Measurements from ENCODE around the gene MKLN1. TPM values are rescaled to one million over a fixed set of nuclear protein-coding genes. Genes with fewer than 3 reads are reported as not detected.
"Not testable (repeated sequence)": the region's sequence is repeated elsewhere in the genome, so short reads cannot be mapped to it uniquely, and the experiment has no call there.

Gene MKLN1
- total RNA-seq, 1 donor from 2014 or later: 32.9 TPM

GRCh38 chr7:131502810-131503508 lies 175.3 kb downstream of the MKLN1 start:
- Histone ChIP-seq H3K27me3 (ENCODE audit: control insufficient read depth in 3 of 3, insufficient read depth in 3 of 3, low read length in 3 of 3) (no peaks in the 10 kb centered on the region), H3K4me1 (ENCODE audit: control insufficient read depth in 3 of 3, insufficient read depth in 3 of 3, low read length in 3 of 3) (peaks cover 23 to 29% (median 26%) of the 10 kb centered on the region in 3 donors), H3K9ac (ENCODE audit: low read depth in 1 of 3, low read length in 3 of 3) (peak overlapping the region in 1 of 3 donors; percentile 54), H3K9me3 (ENCODE audit: control insufficient read depth in 3 of 3, low read length in 3 of 3) (no peaks in the 10 kb centered on the region), H3K36me3 (ENCODE audit: control insufficient read depth in 3 of 3, insufficient read depth in 3 of 3, low read length in 3 of 3) (no peaks in the 10 kb centered on the region), H3K4me3 (ENCODE audit: low read length in 3 of 3) (peak overlapping the region in 2 of 3 donors; percentile 26 to 45), H3K27ac (ENCODE audit: low read depth, low read length) (peak overlapping the region; percentile 42)

GRCh38 chr7:131503639-131504038 lies 176.0 kb downstream of the MKLN1 start:
- Histone ChIP-seq H3K9me3 (ENCODE audit: control insufficient read depth in 3 of 3, low read length in 3 of 3) (no peaks in the 10 kb centered on the region), H3K4me1 (ENCODE audit: control insufficient read depth in 3 of 3, insufficient read depth in 3 of 3, low read length in 3 of 3) (peaks cover 26 to 33% (median 30%) of the 10 kb centered on the region in 3 donors), H3K27ac (ENCODE audit: low read depth, low read length) (peak overlapping the region; percentile 42), H3K36me3 (ENCODE audit: control insufficient read depth in 3 of 3, insufficient read depth in 3 of 3, low read length in 3 of 3) (no peaks in the 10 kb centered on the region), H3K27me3 (ENCODE audit: control insufficient read depth in 3 of 3, insufficient read depth in 3 of 3, low read length in 3 of 3) (no peaks in the 10 kb centered on the region), H3K9ac (ENCODE audit: low read depth in 1 of 3, low read length in 3 of 3) (no peak overlapping the region), H3K4me3 (ENCODE audit: low read length in 3 of 3) (no peak overlapping the region)

DNA sequence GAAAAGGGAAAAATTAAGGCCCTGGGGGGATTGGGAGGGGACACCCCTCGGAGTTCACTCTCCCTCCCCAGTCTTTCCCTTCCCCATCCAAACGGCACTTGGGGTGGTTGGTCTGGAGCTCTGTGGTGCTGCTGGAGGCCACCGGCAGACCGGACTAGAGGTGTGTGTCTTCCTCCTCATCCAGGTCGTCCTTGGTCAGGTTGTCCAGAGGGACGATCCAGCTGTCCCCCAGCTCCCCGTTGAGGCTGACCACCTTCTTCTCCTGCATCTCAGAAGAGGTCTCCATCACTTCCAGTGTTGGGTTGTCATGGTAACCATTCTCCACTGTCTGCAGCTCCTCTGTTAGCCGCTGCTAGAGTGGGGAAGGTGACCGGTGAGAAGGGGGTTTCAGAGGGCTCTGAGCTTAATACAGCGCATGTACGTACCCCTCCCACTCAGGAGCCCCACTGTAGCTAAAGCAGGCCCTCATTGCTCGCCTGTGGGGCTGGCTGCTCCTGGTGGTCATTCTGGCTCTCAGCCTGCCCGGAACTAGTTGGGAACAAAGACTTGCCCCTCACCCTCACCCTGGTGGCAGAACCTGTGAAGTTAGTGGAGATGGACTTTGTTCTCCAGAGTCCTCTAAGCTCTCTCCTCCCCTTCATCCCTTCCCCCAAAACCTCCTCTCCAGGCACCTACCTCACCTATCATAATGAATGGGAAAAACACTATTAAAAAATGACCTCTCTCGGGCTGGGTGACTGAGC lies 176.7 kb downstream of the MKLN1 start:
- no peak overlapping the region for H3K4me3 ChIP-seq (ENCODE audit: low read length in 3 of 3)
- H3K27me3 ChIP-seq (ENCODE audit: control insufficient read depth in 3 of 3, insufficient read depth in 3 of 3, low read length in 3 of 3): no peaks in the 10 kb centered on the region
- peaks cover 0 to 6% (median 0%) of the 10 kb centered on the region in 3 donors for H3K36me3 ChIP-seq (ENCODE audit: control insufficient read depth in 3 of 3, insufficient read depth in 3 of 3, low read length in 3 of 3)
- peaks cover 26 to 37% (median 30%) of the 10 kb centered on the region in 3 donors for H3K4me1 ChIP-seq (ENCODE audit: control insufficient read depth in 3 of 3, insufficient read depth in 3 of 3, low read length in 3 of 3)
- no peak overlapping the region for H3K27ac ChIP-seq (ENCODE audit: low read depth, low read length)
- no peaks in the 10 kb centered on the region for H3K9me3 ChIP-seq (ENCODE audit: control insufficient read depth in 3 of 3, low read length in 3 of 3)
- H3K9ac ChIP-seq (ENCODE audit: low read depth in 1 of 3, low read length in 3 of 3): no peak overlapping the region

GRCh38 chr7:131505037-131505620 lies 177.5 kb downstream of the MKLN1 start:
- not testable (repeated sequence) for H3K4me3 ChIP-seq (ENCODE audit: low read length in 3 of 3); H3K9me3 ChIP-seq (ENCODE audit: control insufficient read depth in 3 of 3, low read length in 3 of 3); H3K36me3 ChIP-seq (ENCODE audit: control insufficient read depth in 3 of 3, insufficient read depth in 3 of 3, low read length in 3 of 3); H3K9ac ChIP-seq (ENCODE audit: low read depth in 1 of 3, low read length in 3 of 3); H3K27me3 ChIP-seq (ENCODE audit: control insufficient read depth in 3 of 3, insufficient read depth in 3 of 3, low read length in 3 of 3); H3K27ac ChIP-seq (ENCODE audit: low read depth, low read length)
- peaks cover 26 to 37% (median 30%) of the 10 kb centered on the region in 3 donors for H3K4me1 ChIP-seq (ENCODE audit: control insufficient read depth in 3 of 3, insufficient read depth in 3 of 3, low read length in 3 of 3)

- H3K4me3 ChIP-seq (ENCODE audit: low read length in 3 of 3): no peak overlapping the region
- H3K27me3 ChIP-seq (ENCODE audit: control insufficient read depth in 3 of 3, insufficient read depth in 3 of 3, low read length in 3 of 3): no peaks in the 10 kb centered on the region
- no peak overlapping the region for H3K9ac ChIP-seq (ENCODE audit: low read depth in 1 of 3, low read length in 3 of 3)
- H3K27ac ChIP-seq (ENCODE audit: low read depth, low read length): no peak overlapping the region
- peaks cover 0 to 11% (median 3%) of the 10 kb centered on the region in 3 donors for H3K36me3 ChIP-seq (ENCODE audit: control insufficient read depth in 3 of 3, insufficient read depth in 3 of 3, low read length in 3 of 3)
- H3K4me1 ChIP-seq (ENCODE audit: control insufficient read depth in 3 of 3, insufficient read depth in 3 of 3, low read length in 3 of 3): peaks cover 26 to 39% (median 30%) of the 10 kb centered on the region in 3 donors
- no peaks in the 10 kb centered on the region for H3K9me3 ChIP-seq (ENCODE audit: control insufficient read depth in 3 of 3, low read length in 3 of 3)
Measured at GRCh38 chr7:131505636-131506557, 178.2 kb downstream of the MKLN1 start.

DNA sequence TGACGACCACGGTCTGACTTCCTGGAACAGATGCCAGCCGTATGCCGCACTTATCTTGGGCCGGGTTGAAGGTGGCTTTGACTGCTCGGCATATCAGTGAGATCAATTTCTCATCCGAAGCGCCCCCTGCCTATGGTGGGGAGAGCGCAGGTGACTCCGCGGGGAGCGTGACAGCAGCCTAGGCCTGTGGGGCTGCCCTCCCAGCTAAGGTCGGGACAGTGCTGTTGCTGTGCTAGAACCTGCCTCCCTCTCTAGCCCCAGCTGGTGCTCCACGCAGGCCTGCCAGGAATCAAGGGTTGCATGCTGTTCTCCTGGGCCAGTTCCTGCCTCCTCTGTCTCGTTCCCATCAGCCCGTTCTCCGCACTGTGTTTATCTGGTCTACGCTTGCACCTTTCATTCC lies 178.9 kb downstream of the MKLN1 start:
- no peak overlapping the region for H3K27ac ChIP-seq (ENCODE audit: low read depth, low read length)
- H3K36me3 ChIP-seq (ENCODE audit: control insufficient read depth in 3 of 3, insufficient read depth in 3 of 3, low read length in 3 of 3): peaks cover 0 to 12% (median 5%) of the 10 kb centered on the region in 3 donors
- H3K9me3 ChIP-seq (ENCODE audit: control insufficient read depth in 3 of 3, low read length in 3 of 3): no peaks in the 10 kb centered on the region
- no peak overlapping the region for H3K4me3 ChIP-seq (ENCODE audit: low read length in 3 of 3)
- H3K9ac ChIP-seq (ENCODE audit: low read depth in 1 of 3, low read length in 3 of 3): no peak overlapping the region
- H3K4me1 ChIP-seq (ENCODE audit: control insufficient read depth in 3 of 3, insufficient read depth in 3 of 3, low read length in 3 of 3): peaks cover 27 to 43% (median 30%) of the 10 kb centered on the region in 3 donors
- no peaks in the 10 kb centered on the region for H3K27me3 ChIP-seq (ENCODE audit: control insufficient read depth in 3 of 3, insufficient read depth in 3 of 3, low read length in 3 of 3)

GRCh38 chr7:131507592-131508331 lies 180.1 kb downstream of the MKLN1 start:
- peaks cover 28 to 44% (median 29%) of the 10 kb centered on the region in 3 donors for H3K4me1 ChIP-seq (ENCODE audit: control insufficient read depth in 3 of 3, insufficient read depth in 3 of 3, low read length in 3 of 3)
- no peaks in the 10 kb centered on the region for H3K9me3 ChIP-seq (ENCODE audit: control insufficient read depth in 3 of 3, low read length in 3 of 3)
- peak overlapping the region in 1 of 3 donors; percentile 28 for H3K9ac ChIP-seq (ENCODE audit: low read depth in 1 of 3, low read length in 3 of 3)
- H3K36me3 ChIP-seq (ENCODE audit: control insufficient read depth in 3 of 3, insufficient read depth in 3 of 3, low read length in 3 of 3): peaks cover 0 to 12% (median 5%) of the 10 kb centered on the region in 3 donors
- peak overlapping the region; percentile 43 to 57 (median 54) for H3K4me3 ChIP-seq (ENCODE audit: low read length in 3 of 3)
- no peak overlapping the region for H3K27ac ChIP-seq (ENCODE audit: low read depth, low read length)
- no peaks in the 10 kb centered on the region for H3K27me3 ChIP-seq (ENCODE audit: control insufficient read depth in 3 of 3, insufficient read depth in 3 of 3, low read length in 3 of 3)

DNA sequence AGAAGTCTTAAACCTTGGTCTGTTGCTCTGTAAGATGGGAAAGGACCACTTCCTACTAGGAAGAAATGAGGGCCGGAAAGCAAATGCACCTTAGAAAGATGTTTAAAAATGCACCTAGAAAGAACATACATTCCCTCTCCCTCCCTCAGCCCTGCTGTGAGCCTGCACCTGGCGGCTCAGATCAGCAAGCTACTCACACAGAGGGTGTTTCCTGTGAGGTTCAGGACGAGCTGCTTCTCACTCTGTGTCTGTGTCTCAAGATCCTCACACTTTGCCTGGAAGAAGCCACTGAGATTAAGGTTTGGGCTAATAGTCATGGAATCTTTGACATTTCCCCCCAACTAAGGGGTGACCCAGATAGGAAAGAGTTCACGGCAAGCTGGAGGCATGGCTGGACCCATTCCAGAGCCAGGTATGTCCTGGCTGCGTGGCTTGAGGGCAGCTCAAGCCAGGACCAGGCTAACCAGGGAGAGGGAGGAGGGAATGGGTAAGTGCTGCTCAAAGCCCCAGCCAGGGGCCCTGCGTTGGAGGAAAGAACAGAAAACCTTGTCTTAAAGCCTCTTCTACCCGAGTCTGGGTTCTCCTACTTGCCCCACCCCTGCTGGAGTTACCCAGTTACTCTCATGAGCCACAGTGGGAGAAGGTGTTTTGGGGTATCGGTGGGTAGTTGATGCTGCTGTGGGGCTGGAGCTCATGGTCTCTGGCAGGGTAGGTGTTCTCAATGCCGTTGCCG lies 181.2 kb downstream of the MKLN1 start:
- Histone ChIP-seq H3K4me3 (ENCODE audit: low read length in 3 of 3) (no peak overlapping the region), H3K9ac (ENCODE audit: low read depth in 1 of 3, low read length in 3 of 3) (no peak overlapping the region), H3K4me1 (ENCODE audit: control insufficient read depth in 3 of 3, insufficient read depth in 3 of 3, low read length in 3 of 3) (peaks cover 27 to 42% (median 27%) of the 10 kb centered on the region in 3 donors), H3K9me3 (ENCODE audit: control insufficient read depth in 3 of 3, low read length in 3 of 3) (no peaks in the 10 kb centered on the region), H3K27me3 (ENCODE audit: control insufficient read depth in 3 of 3, insufficient read depth in 3 of 3, low read length in 3 of 3) (no peaks in the 10 kb centered on the region), H3K27ac (ENCODE audit: low read depth, low read length) (no peak overlapping the region), H3K36me3 (ENCODE audit: control insufficient read depth in 3 of 3, insufficient read depth in 3 of 3, low read length in 3 of 3) (peaks cover 0 to 12% (median 5%) of the 10 kb centered on the region in 3 donors)

Data from skeletal muscle tissue (tissue), 4 donors.